Activated CD4-positive, alpha-beta T cell treated with anti-CD3 and anti-CD28 coated beads for 24 hours (primary cell): ENCODE measurements around the gene TRIM50.
"Not testable (repeated sequence)": the region's sequence is repeated elsewhere in the genome, so short reads cannot be mapped to it uniquely, and the experiment has no call there.

ENCODE experiments used
- DNase-seq, 2 donors: peaks; one replicate each; pipeline ENCODE4 v3.0.0-alpha.2; 2020; ENCODE audit warnings: low read depth in 2 of 2

Gene TRIM50

DNA sequence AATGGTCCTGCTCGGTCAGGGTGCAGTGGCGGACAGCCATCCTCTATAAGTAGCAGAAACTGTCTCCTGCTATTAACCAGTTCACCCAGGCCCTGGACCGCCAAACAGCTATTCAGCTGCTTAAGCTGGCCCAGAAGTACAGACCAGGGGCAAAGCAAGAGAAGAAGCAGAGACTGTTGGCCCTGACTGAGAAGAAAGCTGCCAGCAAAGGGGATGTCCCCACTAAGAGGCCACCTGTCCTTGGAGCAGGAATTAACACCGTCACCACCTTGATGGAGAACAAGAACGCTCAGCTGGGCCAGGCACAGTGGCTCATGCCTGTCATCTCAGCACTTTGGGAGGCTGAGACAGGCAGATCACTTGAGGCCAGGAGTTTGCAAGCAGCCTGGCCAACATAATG is 13.6 kb downstream of the TRIM50 start:
- DNase-seq = no peak

- no peak for DNase-seq
Measured at GRCh38 chr7:73313521-73313906, 14.4 kb downstream of the TRIM50 start.

- no peak for DNase-seq
Measured at GRCh38 chr7:73312831-73313520, 14.9 kb downstream of the TRIM50 start.

- DNase-seq = not testable (repeated sequence)
Measured at GRCh38 chr7:73311421-73311820, 16.5 kb downstream of the TRIM50 start.

DNA sequence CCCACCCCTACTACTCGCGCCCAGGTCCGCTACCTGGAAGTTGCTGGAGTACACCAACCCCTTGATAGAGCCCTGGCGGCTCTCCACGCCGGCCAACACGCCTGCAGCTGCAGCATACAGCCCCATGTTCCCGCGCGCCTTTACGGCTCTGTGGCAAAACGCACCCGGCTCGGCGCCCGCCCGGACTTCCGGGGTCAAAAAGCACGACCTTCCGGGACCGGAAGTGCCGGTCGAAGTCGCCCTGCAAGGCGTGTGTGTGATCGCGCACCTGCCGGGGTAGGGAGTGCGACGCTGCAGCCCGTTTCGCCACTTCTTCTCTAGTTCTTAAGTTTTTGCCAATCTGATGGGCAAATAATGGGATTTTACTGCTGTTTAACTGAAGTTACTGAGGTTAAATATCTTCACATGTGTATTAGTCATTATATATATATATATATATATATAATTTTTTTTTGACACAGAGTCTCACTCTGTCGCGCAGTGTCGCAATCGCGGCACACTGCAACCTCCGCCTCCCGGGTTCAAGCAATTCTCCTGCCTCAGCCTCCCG is 19.1 kb downstream of the TRIM50 start, which contains the start of gene NSUN5:
Gene NSUN5 (minus strand): TSS at position 162 of the 550 bp plus-strand sequence. CDS start 36 bp downstream, at position 126.
- peak; percentile 82 to 86 for DNase-seq

GRCh38 chr7:73308074-73308664 is 19.7 kb downstream of the TRIM50 start:
- DNase-seq = no peak

- no peak for DNase-seq
Measured at GRCh38 chr7:73307436-73307835, 20.4 kb downstream of the TRIM50 start.

DNA sequence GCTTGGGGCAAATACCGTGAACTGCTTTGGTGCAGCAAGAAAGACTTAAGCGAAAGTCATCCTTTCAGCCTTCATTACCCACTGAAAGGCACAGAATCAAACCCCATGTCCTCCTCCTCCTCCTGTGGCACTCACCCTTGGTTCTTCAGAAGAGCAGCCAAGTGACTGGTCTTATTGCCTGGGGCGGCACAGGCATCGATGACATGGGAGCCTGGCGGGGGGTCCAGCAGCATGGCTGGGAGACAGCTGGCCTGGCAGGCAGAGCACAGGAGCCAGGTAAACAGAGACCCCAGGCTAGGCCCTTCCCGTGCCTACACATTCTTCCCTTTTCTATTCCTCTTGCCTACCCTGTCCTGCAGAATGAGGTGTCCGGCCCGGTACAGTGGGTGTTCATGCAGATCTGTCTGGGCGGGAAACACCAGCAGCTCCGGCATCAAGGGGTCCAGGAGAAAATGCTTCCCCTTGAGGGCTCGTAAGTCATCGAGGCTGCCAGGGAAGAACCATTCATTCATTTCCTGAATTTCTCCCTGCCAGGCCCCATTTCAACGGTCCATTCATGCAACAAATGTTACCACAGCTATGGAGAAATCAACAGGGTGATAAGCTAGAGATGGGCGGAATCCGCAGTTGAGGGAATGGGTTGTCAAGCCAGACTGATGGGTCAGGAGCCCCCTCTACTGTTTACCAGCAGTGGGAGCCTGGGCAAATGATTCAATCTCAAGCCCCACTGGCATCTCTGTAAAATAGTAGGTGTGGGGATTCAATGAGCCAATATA is 23.1 kb downstream of the TRIM50 start:
- not testable (repeated sequence) for DNase-seq

DNA sequence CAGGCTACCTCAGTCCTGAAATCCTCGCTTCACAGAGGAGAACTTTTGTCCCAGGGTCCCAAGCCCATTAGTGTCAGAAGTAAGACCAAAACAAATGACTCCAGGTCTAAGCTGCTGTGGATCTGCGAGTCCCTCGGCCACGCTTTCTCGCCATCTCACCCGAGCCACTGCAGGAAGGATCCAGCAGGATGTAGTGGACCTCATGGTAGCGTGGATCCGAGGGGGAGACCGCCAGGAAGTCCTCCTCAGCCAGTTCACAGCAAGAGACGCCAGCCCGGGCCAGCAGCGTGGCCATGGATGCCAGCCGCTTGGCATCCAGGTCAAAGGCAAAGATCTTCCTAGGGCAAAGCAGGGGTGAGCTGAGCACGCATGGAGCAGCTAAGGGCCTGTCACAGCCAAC is 23.8 kb downstream of the TRIM50 start:
- no peak for DNase-seq

- DNase-seq = no peak
Measured at GRCh38 chr7:73303546-73303945, 24.3 kb downstream of the TRIM50 start.

GRCh38 chr7:73302846-73303245 is 25.0 kb downstream of the TRIM50 start:
- DNase-seq = not testable (repeated sequence)

GRCh38 chr7:73301108-73301507 is 26.8 kb downstream of the TRIM50 start:
- not testable (repeated sequence) for DNase-seq

DNA sequence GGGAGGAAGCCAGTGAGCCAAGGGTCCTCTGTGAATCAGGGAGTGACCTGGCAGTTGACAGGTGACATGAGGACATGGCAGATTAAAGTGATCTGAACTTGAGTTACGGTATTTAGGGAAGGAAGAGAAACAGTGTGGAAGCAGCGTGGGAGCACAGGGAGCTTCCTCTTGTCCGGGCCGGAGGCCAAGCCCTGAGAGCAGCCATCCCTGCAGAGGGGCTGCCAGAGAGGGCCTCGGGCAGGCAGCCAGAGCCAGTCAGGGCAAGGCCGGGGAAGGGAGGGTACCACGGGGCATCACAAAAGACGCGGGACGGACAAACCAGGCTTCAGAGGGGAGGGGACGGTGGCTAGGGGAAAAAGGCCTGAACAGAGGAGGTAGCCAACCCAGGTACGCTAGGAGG is 28.1 kb downstream of the TRIM50 start:
- not testable (repeated sequence) for DNase-seq

GRCh38 chr7:73297706-73298105 is 30.2 kb downstream of the TRIM50 start:
- DNase-seq = not testable (repeated sequence)

DNA sequence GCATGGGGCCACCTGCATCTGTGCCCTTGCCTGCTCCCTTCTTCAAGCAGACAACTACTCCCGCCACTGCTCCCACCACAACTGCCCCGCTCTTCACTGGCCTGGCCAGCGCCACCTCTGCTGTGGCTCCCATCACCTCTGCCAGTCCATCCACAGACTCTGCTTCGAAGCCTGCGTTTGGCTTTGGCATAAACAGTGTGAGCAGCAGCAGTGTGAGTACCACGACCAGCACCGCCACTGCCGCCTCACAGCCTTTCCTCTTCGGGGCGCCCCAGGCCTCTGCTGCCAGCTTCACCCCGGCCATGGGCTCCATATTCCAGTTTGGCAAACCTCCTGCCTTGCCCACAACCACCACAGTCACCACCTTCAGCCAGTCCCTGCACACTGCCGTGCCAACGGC is 30.6 kb downstream of the TRIM50 start:
- DNase-seq = not testable (repeated sequence)

DNA sequence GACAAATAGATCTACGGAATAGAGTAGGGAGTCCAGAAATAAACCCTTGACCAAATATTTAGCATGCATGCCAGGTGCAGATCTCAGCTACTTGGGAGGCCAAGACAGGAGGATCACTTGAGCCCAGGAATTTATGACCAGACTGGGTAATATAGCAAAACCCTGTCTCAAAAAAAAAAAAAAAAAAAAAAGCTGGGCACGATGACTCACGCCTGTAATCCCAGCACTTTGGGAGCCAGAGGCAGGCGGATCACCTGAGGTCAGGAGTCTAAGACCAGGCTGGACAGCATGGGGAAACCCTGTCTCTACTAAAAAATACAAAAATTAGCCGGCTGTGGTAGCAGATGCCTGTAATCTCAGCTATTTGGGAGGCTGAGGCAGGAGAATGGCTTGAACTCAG is 50.7 kb downstream of the TRIM50 start:
- not testable (repeated sequence) for DNase-seq

GRCh38 chr7:73267813-73268212 is 60.1 kb downstream of the TRIM50 start:
- DNase-seq = not testable (repeated sequence)

DNA sequence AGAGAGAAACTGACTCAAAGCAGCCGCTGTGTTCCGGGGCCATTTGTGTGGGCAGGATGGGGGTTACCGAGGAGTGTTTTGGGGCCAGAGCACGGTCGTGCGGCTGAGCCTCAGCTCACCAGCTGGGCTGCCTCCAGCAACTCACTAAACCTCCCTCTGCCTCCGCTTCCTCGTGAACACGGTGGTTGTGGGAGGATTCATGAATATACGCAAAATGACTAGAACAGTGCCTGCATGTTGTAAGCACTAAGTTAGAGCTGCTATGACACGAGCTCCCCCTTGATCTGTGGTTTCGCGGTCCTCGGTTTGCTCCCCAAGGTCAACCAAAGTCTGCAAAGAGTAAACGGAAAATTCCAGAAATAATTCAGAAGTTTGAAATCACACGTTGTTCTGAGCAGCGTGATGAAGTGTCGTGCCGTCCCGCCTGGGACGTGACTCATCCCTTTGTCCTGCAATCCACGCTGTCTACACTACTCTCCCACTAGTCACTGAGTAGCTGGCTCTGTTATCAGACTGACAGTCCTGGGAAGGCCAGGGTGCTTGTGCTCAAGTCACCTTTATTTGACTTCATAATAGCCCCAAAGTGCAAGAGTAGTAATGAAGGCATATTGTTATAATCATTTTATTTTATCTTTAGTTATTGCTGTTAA is 61.0 kb downstream of the TRIM50 start:
- DNase-seq = not testable (repeated sequence)
